GM23248 (cell line): ENCODE results near the gene TUBB6.

Experiments used
- EZH2 ChIP-seq: fragments of 200-600 bp; sonication (generic); IDR thresholded peaks from 2 replicates; pipeline ENCODE4 v1.6.1; 2018; ENCODE audit warnings: antibody characterized with exemption, mild to moderate bottlenecking; ENCODE audit not compliant: insufficient read depth, poor library complexity, severe bottlenecking
- EZH2phosphoT487 ChIP-seq: fragments of 200-600 bp; sonication (generic); IDR thresholded peaks from 2 replicates; pipeline ENCODE4 v1.6.1; 2018; ENCODE audit warnings: antibody characterized with exemption, moderate library complexity, mild to moderate bottlenecking, low read depth; ENCODE audit not compliant: insufficient read depth

- TF ChIP-seq EZH2 (no peak), EZH2phosphoT487 (no peak)
These were observed 34.6 kb downstream of the TUBB6 start for GRCh38 chr18:12342661-12343060.
